ELR (cell line): ENCODE data around the gene ALG10B.
"Not testable (repeated sequence)": the region's sequence is repeated elsewhere in the genome, so short reads cannot be mapped to it uniquely, and the experiment has no call there.

Source experiments
- DNase-seq: peaks from one replicate; pipeline ENCODE4 v3.0.0-alpha.2; 2015; ENCODE audit warnings: low read depth

ALG10B gene, protein sequence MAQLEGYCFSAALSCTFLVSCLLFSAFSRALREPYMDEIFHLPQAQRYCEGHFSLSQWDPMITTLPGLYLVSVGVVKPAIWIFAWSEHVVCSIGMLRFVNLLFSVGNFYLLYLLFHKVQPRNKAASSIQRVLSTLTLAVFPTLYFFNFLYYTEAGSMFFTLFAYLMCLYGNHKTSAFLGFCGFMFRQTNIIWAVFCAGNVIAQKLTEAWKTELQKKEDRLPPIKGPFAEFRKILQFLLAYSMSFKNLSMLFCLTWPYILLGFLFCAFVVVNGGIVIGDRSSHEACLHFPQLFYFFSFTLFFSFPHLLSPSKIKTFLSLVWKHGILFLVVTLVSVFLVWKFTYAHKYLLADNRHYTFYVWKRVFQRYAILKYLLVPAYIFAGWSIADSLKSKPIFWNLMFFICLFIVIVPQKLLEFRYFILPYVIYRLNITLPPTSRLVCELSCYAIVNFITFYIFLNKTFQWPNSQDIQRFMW

DNA sequence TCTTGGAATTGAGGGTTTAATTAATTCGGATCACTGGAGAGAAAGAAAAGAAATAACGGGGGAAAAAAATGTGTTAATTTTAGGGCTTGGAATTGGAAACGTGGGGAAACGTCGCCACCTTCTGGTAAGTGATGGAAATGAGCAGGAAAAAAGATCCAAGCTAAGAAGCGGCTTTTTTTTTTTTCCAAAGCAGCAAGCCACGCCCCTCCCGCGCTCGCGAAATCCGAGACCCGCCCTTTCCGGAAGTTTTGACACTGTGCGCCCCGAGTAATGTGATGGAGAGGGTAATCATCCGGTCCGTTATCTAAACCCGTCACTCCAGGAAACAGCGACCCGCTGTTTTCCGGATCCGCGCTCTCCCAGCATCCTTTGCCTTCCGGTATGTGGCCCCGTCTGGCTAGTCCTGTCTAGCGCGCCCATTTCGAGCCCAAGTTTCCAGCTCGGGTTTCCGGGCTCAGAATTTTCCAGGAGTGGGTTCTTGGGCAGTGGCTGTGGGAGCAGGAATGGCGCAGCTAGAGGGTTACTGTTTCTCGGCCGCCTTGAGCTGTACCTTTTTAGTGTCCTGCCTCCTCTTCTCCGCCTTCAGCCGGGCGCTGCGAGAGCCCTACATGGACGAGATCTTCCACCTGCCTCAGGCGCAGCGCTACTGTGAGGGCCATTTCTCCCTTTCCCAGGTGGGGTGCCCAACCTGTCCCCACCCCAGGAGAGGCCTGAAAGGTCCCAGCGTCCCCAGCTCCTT lies at the start of gene ALG10B:
ALG10B (plus strand) TSS at position 384 of the 739 bp plus-strand sequence; CDS start at position 504, 120 bp downstream.
- DNase-seq: peak; percentile 98

DNA sequence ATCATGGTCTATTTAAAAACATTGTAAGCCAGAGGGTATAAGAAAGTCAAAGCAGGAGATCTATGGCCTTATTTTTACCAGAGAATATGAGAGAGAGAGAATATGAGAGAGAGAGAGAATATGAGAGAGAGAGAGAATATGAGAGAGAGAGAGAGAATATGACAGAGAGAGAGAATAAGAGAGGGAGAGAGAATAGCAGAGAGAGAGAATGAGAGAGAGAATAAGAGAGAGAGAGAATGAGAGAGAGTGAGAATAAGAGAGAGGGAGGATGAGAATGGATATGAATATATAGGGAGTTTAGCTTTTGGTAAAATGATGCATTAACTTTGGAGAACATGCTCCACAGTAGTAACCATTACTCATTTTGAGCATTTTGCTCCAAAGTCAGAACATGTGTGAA lies 48.0 kb upstream of the ALG10B start:
- DNase-seq: no peak

DNA sequence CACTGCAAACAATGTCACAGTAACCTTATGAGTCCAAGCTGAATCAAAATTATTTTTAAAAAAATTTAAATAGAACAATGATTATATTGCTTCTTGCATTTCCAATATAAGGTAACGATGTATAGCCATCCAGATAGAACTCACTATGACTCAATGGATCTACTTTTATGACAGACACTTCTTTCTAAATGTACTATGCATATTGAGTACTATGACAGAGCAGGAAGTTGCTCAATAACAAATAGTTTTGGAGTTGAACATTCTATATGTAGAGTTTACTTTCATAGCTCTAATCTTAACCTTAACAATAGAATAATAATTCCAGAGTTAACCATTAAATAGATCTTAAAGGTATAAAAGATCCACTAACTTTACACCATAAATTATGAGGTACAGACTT lies 46.7 kb upstream of the ALG10B start:
- no peak for DNase-seq

DNA sequence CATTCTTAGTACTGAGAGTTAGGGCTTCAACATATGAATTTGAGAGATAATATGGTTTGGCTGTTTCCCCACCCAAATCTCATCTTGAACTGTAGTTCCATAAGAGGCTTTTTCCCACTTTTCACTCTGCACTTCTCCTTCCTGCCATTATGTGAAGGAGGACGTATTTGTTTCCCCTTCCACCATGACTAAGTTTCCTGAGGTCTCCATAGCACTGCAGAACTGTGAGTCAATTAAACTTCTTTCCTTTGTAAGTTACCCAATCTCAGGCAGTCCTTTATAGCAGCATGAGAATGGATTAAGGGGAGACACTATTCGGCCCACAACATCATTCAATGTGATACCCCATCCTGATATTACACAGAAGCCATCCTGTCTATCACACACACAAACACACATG lies 36.8 kb upstream of the ALG10B start:
- DNase-seq: peak; percentile 45

DNA sequence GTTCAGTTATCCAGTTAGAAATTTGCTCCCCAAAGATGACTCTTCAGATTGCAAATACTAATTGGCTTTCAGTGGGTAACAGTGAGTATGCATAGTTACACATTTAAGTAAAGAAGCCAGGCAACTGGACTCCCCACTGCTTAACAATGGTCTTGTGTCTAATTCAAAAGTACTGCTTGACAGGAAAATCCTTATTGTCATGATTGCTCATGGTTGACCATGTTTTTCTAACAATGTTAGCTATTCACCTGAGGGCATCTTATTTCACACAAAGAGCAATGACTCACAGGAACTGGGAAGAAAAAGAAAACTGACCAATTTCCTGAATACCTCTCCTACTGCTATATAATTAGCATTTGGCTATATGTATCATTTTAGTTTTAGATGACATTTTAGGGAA lies 33.7 kb upstream of the ALG10B start:
- DNase-seq: peak; percentile 83

DNA sequence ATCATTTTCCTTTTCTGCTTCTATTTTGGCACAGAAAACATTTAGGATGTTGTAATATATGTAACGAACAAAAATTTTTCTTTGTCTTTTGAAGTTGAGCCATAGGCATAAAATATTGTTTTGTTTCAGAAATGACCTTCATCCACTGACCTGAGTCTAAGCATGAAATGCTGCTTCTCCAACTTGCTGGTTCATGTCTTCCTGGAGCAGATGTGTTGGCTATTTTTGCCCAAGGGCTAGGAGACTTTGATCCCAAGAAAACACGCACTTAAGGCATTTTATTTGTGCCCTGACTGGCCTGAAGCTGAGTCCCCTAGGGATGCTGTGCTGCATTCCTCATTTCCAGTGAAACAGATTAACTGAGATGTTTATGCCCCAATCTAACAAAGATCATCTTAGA lies 27.2 kb upstream of the ALG10B start:
- DNase-seq: no peak

DNA sequence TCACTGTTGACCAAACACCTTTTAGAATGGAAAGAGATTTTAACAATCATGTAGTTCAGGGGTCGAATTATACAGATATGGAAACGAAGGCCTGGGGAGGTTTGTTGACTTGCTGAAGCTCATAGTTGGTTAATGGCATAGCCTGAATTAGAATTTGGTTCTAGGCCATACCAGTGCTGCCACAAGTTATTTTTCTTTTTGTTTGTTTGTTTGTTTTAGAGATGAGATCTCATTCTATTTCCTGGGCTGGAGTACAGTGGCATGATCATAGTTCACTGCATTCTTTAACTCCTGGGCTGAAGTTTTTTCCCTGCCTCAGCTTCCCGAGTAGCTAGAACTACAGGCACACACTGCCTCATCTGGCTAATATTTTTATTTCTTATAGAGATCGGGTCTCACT lies 25.4 kb upstream of the ALG10B start:
- no peak for DNase-seq

DNA sequence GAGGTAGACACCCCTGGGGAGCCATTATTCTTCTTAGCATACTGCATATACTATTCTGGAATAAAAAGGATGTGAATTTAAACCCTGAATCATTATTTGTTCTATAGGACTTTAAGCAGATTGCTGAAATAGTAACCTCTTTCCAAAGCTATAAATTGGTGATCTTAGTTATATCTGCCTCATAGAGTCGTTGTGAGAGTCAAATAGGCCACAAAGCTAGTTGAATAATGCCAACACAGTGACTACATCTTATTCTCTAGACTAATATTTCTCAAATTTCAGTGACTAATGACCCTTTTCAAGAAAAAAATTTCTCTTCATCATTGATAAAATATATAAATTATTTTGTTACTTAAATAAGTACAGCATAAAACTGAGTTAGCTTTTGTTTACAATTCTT lies 13.6 kb upstream of the ALG10B start:
- DNase-seq: not testable (repeated sequence)

DNA sequence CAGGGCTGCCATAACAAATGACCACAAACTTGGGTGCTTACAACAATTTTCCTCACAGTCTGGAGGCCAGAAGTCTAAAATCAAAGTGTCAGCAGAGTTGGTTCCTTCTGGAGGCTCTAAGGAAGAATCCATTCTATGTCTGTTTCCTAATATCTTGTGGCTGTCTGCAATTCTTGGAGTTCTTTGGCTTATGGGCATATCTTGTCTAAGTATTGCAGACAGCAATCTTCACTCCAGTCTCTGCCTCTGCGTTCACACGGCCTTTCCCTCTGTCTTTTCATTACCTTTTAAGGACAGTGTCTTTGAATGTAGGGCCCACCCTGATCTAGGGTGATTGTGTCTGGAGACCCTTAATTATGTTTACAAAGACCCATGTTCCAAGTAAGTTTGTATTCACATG lies 5.4 kb downstream of the ALG10B start:
- DNase-seq: not testable (repeated sequence)

DNA sequence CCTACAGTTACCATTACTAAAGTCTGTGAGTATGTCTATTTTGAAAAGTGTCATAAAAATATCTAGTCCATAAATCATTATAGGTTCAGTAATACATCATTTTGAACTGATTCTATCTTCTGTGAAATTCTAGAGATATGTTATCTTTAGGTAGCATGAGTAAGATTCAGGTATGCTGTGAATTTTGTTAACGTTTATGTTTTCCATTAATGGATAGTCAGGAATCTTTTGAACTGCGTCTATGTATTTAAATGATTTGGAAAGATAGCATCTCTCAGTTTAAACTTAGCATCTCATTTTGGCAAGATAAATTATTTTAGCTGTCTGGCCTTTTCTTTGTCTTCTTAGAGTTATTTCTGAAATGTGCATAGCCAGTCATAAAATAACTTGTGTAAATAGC lies 8.3 kb downstream of the ALG10B start:
- no peak for DNase-seq

DNA sequence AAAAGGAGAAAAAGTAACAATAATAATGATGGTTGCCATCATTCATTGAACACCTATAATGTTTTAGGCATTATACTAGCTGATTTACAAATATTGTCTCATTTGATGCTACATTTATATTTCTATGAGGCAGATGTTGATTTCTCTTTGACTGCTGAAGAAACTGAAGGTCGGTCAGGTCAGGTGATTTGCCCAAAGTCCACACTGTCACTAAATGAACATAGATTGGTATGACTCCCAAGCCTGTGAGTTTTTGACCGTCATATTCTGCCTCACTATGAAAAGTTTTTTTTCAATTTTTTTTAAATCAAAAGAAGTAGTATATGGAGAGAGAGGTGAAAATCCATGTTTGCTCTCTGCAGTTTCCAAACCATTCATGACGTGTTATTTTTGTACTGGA lies 10.8 kb downstream of the ALG10B start:
- DNase-seq: no peak

DNA sequence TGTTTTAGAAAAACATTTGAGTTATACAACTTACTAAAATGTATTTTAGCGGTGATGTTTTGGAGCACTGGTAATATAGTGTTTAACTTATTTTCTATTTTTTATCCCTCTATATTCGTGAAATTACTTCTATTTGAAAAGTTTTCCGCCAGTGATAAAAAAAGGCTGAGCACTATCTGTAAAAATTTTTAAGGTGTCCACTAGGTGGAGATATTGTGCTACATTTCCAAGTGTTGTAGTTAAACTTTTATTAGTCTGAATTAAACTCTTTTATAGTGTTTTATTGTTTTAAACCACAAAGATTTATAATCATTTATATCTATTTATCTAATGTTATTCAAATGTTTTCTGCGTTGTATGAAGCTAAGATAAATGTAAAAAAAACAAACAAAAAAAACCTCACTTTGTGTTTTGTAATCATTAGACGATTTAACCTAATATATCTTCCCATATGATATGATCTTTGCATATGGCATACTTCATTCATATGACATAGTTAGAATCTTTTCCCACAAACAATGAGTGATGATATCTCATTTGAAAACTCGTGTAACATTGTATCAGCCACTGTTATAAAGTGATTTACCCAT lies 11.8 kb downstream of the ALG10B start:
- DNase-seq: peak; percentile 55

DNA sequence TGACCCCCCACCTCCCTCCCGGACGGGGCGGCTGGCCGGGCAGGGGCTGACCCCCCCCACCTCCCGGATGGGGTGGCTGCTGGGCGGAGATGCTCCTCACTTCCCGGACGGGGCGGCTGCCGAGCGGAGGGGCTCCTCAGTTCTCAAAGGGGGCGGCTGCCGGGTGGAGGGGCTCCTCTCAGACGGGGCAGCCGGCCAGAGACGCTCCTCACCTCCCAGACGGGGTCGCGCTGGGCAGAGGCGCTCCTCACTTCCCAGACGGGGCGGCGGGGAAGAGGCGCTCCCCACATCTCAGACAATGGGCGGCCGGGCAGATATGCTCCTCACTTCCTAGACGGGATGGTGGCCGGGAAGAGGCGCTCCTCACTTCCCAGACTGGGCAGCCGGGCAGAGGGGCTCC lies 13.8 kb downstream of the ALG10B start:
- not testable (repeated sequence) for DNase-seq

DNA sequence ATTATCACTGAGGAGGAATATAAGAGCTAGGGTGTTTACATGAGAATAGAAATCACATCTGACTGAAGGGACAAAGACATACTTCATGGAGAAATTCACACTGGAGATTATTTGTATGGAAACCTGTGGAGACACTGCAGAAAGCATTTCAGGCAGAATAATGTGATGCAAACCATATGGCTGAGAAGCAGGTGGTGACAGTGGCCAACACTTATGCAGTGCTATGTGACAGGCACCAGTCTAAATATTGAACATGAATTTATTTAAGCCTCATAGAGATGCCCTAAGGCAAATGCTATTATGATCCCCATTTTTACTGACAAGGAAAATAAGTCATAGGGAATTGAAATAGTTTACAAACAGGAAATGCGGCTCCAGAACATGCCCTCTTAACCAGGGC lies 16.2 kb downstream of the ALG10B start:
- DNase-seq: no peak

DNA sequence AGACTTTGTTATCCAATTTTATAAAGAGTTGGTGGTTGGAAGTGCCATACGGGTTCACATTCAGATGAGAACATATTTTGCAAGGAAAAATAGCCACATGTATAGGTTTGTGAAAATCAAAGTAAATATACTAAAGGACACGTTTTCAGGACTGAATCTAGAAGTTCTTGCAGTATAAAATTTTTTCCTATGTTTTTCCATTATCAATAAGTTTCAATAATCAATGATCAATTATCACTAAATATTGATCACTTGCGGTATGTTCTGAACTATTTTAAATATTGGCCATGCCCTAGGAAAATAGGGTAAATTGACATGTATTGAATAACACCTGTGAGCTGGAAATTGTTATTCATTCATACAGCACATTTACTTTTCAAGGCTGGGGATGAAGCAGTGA lies 25.9 kb downstream of the ALG10B start:
- no peak for DNase-seq

DNA sequence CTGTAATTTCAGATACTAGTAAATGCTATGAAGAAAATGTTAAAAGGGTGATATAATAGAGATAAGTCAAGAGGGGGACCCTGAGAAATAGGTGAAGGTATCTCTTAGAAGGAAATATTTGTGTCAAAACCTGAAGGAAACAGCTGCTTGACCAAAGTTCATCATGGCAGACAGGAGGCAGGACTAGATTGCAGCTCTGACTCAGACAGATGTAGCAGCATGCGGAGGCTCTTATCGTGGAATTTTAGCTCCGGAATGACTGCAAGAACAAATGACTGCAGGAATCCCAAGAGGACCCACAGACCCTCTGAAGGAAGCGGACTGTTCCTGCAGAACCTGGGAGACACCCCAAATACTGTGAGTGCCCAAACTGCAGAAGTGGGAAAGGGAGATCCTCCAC lies 26.7 kb downstream of the ALG10B start:
- not testable (repeated sequence) for DNase-seq

DNA sequence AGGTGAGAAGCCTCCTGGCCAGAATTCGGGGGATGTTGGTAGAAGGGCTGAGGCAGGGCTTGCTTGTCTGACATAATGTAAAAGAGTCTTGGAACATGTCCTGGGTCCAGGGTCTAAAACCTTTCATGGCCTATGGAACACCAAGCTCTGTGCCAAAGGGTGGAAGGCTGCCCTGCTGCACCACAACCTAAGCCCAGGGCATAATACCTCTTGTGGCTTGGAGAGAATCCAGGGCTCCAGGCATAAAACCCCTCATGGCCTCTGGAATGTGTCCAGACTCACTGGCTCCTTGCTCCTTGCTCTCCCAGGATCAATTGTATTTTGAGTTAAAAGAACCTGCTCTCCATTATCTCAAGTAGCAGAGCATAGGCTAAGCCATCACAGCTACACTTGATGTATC lies 27.3 kb downstream of the ALG10B start:
- DNase-seq: not testable (repeated sequence)

DNA sequence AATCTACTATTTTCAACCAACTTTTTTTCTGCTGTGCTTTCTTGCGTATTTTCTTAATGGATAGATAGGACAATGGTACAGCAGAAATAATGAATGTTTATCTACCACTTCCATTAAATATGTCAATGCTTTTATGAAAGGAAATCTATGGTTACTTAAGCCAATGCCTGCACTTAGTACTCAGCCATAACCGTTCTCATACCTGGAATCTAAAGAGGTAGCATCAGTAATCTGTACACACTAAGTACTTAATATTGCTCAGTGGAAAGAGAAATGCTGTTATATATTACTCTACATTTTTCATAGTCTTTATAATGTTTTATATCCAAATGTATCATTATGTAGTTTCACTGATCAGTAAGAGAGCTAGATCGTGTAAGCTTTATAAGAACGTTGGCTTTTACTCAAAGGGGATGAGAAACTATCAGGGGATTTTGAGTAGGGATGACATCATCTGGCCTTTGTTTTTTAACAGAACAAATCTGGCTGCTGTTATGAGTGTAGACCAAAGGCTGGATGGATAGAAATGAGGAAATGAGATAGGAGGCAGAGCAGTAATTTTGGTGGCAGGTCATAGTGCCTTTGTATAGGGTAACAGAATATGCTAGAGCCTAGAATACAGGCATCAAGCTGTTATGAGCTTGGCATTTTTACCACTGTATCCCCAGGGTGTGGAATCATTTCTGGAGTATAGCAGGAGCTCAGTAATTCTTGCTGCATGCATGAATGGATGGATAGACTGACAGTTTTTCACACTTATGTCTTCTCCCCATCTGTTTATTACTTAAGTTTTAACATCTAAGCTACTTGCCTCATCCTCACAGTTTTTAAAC lies 34.0 kb downstream of the ALG10B start:
- DNase-seq: no peak

DNA sequence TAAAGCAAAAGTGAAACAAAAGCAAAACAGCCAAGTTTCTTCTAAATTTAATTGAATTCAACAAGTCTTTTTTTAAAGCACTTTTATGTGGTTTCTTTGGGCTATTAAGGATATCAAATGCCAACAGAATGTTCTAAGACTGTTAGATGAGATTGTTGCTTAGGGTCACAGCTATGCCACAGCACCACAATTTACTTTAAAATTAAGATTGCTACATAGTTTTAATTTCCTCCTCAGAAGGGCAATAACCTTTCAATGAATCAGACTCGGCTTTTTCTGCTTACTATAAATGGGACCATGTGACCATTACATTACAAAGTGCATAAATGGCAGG lies 34.6 kb downstream of the ALG10B start:
- not testable (repeated sequence) for DNase-seq

DNA sequence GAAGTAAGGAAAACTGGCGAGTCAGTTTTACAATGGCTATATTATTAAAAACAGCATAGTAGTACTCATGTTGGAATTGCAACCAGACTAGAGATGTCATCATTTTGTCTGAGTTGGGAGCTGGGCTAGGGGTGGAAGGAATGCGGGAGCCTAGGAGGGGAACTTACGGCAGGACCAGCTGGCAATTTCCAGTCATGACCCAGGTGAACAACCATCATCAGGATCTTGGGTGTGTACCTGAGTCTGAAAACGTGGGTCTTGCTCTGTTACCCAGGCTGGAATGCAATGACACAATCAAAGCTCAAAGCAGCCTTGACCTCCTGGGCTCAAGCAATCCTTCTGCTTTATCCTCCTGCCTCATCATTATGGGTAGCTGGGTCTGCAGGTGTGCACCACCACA lies 50.9 kb downstream of the ALG10B start:
- no peak for DNase-seq

DNA sequence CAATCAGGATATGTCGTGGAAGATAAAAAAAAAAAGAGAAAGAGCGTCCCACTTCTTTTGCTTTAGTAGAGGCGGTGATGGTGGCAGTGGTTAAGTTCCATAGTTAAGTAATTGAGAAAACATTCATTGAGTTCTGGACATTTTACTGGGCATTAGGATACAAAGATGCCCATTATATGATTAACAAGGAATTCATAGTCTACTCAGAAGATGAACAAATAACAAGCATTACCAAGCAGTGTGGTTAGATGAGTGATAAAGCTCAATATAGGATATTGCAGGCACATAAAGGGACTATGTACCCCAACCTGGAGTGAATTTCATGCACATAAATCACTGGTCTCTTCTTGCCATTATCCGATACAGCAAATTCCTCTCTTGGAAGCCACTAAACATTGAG lies 53.7 kb downstream of the ALG10B start:
- DNase-seq: no peak

DNA sequence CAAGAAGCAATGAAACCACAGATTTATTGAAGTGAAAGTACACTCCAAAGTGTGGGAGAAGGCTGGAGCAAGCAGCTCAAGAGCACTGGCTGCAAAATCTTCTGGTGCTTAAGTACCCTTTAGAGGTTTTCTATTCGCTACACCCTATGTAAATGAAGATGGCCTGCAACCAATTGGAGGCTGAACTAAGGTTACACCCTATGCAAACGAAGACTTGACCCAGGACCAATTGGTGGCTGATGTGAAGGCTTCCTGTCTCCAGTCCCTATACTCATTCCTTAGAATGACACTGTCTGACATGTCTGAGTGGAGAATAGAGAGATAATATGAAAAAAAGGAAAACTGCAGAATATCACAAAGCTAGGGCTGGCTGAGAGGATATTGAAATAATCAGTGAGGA lies 57.2 kb downstream of the ALG10B start:
- no peak for DNase-seq
